ENCODE results near the gene SCGB1C2. TPM values are rescaled to one million over a fixed set of nuclear protein-coding genes. Genes with fewer than 3 reads are reported as not detected.
A peak's percentile ranks its signal among the peaks of the same experiment; 100 is the strongest.

The SCGB1C2 gene
- total RNA-seq, 2 donors from 2014 or later, result not detected

DNA sequence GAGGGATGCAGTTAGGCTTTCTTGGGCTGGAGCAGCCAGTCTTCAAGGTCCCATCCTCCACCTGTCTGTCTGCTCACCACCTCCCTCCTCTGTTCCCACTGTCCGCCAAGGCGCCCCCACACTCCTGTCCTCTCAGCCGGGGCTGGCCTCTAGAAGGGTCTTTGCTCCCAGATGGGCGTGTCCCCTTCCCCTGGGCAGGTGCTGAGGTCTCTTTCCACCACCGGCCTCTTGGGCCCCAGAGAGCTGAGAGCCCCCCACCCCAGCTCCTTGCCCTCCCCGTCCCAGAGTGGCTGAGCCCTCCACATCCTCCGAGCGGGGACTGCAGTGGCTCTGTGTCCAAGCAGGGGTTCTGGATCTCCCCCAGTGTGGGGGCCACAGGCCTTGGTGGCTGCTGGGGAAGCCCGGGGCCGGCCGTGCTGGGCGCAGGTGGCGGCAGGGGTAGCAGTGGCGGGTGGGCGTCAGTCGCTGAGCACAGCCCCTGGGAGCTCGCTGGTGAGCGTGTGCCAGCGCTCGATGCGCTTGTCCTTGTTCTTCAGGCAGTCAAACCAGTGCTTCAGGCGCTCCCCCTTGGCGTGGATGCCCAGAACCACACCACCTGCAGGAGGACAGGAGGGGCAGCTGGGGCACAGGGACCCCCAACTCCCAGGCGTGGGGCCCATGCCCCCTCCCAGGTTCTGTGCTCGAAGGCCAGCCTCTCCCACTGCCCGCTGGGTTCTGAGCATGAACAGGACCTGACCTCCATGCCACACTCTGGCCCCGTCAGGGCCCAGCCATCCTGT, 9.8 kb downstream of the SCGB1C2 start:
- intact Hi-C loops (cut with DNase I), result loop anchor here in 1 of 2 donors (5.0 kb wide), 2 partner anchors 240 to 775 kb away; no protein-coding TSS in a partner anchor
- peak; percentile 76 for DNase-seq (ENCODE audit: low spot score)

DNA sequence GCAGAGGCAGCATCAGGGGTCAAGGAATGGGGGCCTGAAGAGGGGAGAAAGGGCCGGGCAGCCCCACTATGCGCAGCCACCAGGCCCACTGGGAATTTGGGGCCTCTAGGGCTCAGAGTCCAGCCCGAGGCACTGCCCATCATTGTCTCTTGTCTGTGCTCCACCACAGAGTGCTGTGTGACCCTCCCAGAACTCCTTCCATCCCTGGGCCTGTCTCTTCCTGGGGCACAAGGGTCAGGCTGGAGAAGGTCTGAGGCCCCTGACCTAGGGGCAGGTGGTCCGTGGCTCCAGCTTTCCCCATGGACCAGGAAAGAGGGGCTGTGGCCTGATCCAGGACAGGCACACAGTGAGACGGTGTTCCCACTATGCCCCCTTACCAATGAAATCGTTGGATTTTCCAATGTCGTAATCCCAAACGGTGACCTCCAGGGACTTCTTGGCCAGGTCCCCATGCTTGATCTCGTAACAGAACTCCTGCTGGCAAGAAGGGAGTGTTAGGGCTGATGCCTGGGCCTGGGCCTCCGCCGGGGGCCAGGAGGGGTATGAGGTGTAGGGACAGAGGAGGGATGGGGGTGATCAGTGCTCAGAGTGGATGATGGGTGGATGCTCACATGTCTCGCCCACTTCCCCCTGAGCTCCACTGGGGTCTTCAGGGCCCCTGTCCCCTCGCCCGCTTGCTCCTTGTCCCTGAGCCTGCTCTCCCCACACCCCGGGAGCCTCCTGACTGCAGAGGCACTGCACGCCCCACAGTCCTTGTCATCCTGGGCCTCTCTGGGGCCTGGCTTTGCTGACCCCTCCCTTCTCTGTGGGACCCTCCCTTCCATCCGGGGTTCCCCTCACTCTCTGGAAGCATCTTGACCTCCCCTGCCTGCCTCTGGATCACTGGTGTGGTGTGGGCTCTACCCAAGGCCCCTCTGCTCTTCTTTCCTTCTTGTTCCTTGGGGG, 10.7 kb downstream of the SCGB1C2 start:
- peak; percentile 50 for DNase-seq (ENCODE audit: low spot score)
- intact Hi-C loops (cut with DNase I), result loop anchor here in 1 of 2 donors (5.0 kb wide), 2 partner anchors 239 to 774 kb away; no protein-coding TSS in a partner anchor

DNA sequence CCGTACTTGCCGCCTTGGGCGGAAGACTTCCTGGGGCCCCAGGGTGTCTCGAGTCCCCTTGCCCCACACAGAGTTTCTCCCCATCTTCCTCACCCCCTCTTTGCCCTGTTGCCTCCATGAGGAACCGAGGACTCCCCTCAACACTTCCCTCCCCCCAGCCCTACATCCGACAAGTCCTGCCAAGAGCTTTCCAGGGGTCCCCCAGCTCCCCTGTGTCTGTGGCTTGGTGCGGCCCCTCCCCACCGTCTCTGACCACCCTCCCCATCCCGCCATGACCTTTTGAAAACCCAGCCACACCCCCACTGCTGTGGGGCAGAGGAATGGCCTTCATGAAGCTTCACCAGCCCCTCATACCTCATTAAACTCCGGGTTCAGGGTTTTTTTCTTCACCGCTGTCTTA, 11.4 kb downstream of the SCGB1C2 start:
- peak; percentile 48 for DNase-seq (ENCODE audit: low spot score)
- intact Hi-C loops (cut with DNase I), result loop anchor here in 1 of 2 donors (5.0 kb wide), 2 partner anchors 239 to 774 kb away; no protein-coding TSS in a partner anchor

DNA sequence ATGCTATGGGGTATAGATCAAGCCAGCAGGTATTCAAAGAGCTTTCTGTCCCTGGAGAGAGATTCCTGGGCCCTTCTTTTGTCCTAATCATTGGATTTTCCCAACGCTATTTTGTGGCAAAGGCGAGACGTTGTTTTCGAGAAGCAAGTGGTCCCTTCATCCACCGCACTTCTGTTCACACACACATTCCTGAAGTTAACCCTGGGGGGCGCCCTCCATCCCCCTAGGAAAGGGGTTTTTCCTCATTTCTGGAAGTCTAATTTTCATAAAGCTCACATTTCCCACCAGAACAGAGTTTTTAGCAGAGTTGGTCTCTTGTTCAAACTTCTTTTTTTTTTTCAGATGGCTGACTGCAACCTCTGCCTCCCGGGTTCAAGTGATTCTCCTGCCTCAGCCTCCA, 11.9 kb downstream of the SCGB1C2 start:
- intact Hi-C loops (cut with DNase I), result loop anchor here in 1 of 2 donors (5.0 kb wide), 2 partner anchors 238 to 773 kb away; no protein-coding TSS in a partner anchor
- DNase-seq (ENCODE audit: low spot score), result no peak

DNA sequence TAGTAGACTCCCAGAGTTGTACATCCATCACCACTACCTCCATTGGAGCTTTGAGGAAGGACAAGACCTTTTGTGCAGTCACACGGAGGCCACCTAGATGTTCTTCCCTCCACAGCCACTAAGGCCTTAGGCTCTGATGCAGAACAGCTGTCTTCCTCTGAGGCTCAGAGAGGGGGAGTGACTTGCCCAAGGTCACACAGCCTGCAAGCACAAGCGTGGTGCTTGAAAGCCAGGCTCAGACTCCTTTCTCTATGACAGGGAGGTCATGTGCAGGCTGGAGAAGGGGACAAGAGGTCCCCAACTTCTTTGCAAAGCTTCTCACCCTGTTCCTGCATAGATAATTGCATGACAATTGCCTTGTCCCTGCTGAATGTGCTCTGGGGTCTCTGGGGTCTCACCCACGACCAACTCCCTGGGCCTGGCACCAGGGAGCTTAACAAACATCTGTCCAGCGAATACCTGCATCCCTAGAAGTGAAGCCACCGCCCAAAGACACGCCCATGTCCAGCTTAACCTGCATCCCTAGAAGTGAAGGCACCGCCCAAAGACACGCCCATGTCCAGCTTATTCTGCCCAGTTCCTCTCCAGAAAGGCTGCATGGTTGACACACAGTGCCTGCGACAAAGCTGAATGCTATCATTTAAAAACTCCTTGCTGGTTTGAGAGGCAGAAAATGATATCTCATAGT, 12.7 kb downstream of the SCGB1C2 start:
- intact Hi-C loops (cut with DNase I), result loop anchor here in 1 of 2 donors (5.0 kb wide), 2 partner anchors 237 to 772 kb away; no protein-coding TSS in a partner anchor
- DNase-seq (ENCODE audit: low spot score), result peak; percentile 31

DNA sequence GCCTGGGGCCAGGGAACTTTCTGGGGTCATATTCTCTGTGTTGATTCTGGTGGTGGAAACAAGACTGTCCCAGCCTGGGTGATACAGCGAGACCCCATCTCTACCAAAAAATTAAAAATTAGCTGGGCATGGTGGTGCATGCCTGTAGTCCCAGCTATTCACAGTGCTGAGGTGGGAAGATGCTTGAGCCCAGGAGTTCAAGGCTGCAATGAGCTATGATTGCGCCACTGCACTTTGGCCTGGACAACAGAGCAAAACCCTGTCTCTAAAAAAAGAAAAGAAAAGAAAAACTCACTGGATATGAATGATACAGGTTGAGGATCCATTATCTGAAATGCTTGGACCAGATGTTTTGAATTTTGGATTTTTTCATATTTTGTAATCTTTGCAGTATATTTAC, 13.6 kb downstream of the SCGB1C2 start:
- DNase-seq (ENCODE audit: low spot score), result no peak
- intact Hi-C loops (cut with DNase I), result no loop called here

DNA sequence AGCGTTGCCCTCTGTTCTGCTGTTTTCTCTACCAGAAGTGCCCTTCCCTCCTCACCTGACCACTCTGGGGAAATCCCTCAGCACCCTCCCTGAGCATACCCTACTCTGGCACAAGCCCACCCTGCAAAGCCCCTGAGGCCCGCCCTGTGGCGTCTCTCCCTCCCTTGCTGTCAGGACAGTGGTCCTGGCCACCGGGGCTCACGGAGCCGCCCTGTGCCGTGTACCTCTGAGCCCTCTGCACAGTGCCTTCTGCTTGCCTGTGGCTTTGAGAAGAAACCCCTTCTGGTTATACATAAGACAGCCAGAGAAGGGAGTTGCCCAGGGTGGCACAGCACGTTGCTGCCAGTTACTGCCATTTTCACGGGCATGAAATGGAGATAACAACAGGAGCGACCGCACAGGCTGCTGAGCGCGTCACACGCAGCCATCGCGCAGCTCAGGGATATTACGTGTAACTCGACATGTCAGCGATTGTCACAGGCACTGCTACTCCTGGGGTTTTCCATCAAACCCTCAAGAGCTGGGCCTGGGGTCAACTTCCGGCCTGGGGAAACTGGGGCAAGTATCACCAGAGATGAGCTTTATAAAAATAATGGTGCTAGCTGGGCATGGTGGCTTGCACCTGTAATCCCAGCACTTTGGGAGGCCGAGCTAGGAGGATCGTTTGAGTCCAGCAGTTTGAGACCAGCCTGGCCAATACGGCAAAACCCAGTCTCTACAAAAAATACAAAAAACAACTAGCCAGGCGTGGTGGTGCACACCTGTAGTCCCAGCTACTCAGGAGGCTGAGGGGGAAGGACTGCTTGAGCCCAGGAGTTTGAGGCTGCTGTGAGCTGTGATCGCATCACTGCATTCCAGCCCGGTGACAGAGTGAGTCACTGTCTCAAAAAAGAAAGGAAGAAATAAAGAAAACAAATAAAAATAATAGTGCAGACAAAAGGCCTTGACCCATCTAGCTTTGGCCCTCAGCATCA, 14.8 kb downstream of the SCGB1C2 start:
- intact Hi-C loops (cut with DNase I), result no loop called here
- DNase-seq (ENCODE audit: low spot score), result peak; percentile 47

DNA sequence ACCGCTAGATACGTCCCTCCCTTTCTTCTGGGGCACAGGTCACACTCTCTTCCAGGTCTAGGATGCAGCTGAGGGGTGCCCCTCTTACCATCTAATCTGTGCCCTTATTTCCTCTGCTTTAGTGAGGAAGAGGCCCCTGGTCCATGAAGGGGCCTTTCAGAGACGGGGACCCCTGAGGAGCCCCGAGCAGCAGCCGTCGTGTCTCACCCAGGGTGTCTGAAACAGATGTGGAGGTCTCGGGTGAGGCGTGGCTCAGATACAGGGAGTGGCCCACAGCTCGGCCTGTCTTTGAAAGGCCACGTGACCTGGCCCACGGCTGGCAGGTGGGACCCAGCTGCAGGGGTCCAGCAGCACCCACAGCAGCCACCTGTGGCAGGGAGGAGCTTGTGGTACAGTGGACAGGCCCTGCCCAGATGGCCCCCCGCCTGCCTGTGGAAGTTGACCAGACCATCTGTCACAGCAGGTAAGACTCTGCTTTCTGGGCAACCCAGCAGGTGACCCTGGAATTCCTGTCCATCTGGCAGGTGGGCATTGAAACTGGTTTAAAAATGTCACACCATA, 15.6 kb downstream of the SCGB1C2 start:
- intact Hi-C loops (cut with DNase I), result no loop called here
- peak; percentile 78 for DNase-seq (ENCODE audit: low spot score)

DNA sequence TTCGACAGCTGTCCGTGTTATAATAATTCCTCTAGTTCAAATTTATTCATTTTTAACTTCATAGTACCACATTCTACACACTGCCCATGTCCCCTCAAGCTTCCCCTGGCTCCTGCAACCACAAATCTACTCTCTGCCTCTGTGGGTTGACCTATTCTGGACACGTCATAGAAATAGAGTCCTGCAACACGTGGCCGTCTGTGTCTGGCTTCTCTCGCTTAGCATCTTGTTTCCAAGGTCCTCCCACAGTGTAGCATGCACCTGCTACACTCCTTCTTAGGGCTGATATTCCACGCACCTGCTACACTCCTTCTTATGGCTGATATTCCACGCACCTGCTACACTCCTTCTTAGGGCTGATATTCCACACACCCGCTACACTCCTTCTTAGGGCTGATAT, 16.5 kb downstream of the SCGB1C2 start:
- DNase-seq (ENCODE audit: low spot score), result no peak
- intact Hi-C loops (cut with DNase I), result no loop called here

DNA sequence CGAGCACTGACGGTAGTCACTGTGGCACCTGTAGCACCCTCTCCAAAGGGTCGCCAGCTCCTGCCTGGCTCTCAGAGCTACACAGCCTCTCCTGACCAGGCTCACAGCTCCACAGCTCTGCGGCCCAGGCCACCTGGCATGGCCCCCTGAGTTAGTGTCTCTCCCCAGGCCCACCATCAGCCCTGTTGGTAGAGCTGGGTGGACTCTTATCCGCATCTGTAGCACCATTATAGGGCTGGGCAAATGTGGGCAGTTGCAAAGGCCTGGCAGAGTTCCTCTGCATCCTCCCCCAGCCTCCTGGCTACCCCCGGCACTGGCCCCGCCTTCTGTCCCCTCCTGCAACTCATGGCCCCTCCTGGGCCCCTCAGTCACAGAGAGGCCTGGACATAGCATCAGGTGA, 18.2 kb downstream of the SCGB1C2 start:
- intact Hi-C loops (cut with DNase I), result loop anchor here in 1 of 2 donors (5.0 kb wide), 1 partner anchor 232 kb away; no protein-coding TSS in a partner anchor
- peak; percentile 37 for DNase-seq (ENCODE audit: low spot score)

DNA sequence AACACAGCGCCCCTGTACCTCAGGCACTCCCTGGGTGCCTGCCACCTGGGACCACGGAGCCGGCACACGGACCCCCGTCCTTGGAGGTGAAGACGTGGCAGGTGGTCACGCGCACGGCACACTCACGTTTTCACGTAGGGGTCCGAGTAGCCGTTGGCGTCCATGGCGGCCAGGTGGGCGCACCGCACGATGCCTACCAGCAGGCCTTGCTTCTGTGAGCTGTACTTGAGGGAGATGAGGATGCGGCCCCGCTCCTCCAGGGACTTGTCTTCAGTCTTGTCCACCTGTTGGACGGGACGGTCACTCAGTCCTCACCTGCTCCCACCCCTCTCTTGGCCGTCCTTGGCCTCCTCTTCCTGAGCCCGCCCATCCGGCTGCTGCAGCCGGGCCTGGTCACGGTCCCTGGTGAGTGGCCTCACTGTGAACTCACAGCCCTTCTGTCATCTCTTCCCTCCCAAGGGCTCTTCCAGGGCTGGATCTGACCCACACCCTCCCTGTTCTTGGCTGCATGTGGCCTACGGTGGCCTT, 18.8 kb downstream of the SCGB1C2 start:
- DNase-seq (ENCODE audit: low spot score), result peak; percentile 61
- intact Hi-C loops (cut with DNase I), result loop anchor here in 1 of 2 donors (5.0 kb wide), 1 partner anchor 231 kb away; no protein-coding TSS in a partner anchor

DNA sequence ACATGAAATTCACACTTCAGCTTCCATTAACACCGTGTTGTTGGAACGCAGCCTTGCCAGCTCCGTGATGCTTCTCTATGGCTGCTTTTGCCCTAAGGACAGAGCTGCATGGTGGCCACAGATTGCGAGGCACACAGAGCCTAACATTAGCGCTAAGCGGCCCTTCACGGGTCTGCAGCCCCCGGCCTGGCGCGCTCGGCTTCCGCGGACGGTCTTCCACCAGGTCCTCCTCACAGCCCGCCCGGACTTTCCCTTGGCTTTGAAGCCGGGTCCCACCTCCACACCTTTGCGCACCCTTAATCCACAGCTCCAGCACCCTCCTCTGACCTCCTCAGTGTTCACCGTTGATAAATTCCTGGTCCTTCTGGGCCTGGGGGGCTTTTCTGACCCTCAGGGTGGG, 19.6 kb downstream of the SCGB1C2 start:
- DNase-seq (ENCODE audit: low spot score), result peak; percentile 42
- intact Hi-C loops (cut with DNase I), result loop anchor here in 1 of 2 donors (5.0 kb wide), 1 partner anchor 230 kb away; no protein-coding TSS in a partner anchor

DNA sequence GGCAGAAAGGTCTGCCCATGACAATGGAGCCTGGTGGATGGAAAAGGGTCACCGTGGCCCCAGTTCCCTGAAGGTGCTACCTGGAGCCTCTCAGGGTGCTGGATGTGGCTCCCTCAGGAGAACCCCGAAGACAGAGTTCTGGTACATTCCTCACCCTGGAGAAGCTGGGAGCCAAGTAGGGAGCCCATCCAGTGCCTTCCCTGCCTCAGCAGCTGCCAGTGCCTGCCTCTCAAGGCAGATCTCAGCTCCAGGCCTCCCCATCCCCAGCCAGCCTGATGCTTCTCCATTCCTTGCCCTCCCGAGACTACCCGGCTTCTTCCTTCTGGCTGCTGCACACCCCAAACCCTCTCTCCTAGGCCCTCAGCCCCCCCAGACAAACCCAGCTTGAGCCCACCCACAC, 20.5 kb downstream of the SCGB1C2 start:
- intact Hi-C loops (cut with DNase I), result loop anchor here in 1 of 2 donors (5.0 kb wide), 1 partner anchor 229 kb away; no protein-coding TSS in a partner anchor
- DNase-seq (ENCODE audit: low spot score), result no peak

DNA sequence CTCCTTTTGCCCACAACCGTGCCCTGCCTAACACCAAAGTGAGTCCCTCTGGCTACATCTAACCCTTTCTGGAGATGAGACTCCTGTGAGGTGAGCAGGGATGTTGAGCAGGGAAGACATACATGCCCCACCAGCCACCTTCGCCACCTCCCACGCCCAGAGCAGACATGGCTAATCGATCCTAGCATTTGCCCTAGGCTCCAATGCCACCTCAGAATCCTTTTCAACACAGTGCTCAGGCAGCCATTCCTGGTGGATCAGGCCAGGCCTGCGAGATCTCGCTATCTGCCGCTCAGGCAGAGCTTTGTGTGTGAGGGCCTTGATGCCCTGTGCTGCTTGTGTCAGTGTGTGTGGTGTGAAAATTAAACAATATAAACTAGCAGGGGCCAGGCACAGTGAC, 21.0 kb downstream of the SCGB1C2 start:
- intact Hi-C loops (cut with DNase I), result loop anchor here in 1 of 2 donors (5.0 kb wide), 1 partner anchor 229 kb away; no protein-coding TSS in a partner anchor
- DNase-seq (ENCODE audit: low spot score), result no peak

DNA sequence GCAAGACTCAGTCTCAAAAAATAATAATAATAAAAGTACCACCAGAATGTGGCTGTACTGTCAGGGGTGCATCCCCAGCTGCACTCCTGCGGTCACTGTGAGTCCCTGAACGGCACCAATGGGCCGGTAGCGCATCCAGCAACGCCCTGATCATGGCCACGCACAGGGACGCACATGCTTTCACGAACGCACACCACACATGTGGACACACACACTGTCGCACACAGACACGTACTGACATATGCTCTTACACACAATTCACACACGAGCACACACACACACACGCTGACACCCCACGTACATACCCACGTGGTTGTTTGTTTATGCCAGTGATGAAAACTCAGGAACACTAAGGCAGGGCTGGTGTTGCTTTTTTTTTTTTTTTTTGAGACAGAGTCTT, 22.2 kb downstream of the SCGB1C2 start:
- DNase-seq (ENCODE audit: low spot score), result no peak
- intact Hi-C loops (cut with DNase I), result loop anchor here in 1 of 2 donors (5.0 kb wide), 1 partner anchor 228 kb away; no protein-coding TSS in a partner anchor

DNA sequence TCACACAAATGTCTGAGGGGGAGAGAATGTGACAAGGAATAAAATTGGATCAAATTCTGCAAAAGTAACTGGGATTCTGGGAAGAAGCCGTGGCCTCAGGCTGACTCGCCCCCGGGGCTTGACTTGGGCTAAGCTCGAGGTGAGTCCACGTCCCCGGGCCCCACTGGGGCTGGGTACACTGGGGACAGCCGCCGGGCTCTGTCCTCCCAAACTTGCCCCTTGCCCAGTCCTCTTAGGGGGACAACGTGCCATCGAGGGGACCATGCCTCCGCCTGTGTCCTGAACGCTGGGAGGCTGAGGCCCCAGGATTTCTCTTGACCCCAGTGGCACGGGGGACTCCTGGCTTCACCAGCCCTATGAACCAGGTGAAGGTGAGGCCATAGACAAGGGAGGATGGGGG, 23.0 kb downstream of the SCGB1C2 start:
- DNase-seq (ENCODE audit: low spot score), result no peak
- intact Hi-C loops (cut with DNase I), result no loop called here

DNA sequence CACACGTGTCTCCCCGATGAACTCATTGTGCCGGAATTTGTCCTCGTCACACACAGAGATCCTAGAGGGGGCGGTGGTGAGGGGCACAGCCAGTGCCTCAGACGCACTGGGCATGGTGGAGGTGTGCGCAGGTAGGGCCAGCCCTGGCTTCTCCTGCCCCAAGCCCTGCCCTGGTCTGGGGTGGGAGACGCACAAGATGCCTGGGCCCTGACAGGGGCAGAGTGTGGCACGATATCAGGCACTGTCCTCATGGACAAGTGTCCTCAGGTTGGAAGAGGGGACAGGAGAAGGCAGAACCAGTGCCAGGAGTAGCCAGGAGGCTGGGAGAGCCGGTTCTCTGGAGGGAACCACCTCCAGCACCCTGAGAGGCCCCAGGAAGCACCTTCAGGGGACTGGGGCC, 24.1 kb downstream of the SCGB1C2 start:
- intact Hi-C loops (cut with DNase I), result no loop called here
- DNase-seq (ENCODE audit: low spot score), result no peak
